Measurements from ENCODE around the gene LRRC49. TPM values are rescaled to one million over a fixed set of nuclear protein-coding genes. Genes with fewer than 3 reads are reported as not detected.

Gene LRRC49
- total and polyA plus RNA-seq, 7 donors: 0.44 to 4.4 (median 1.7) TPM

GRCh38 chr15:71078506-71079207 is 186.0 kb downstream of the LRRC49 start:
- WGBS, 3 donors: 56 to 67% (median 59%) methylated on average over 6 of the region's 6 CpGs
- H3K4me1 ChIP-seq: no peaks in the 10 kb centered on the region
- no peaks in the 10 kb centered on the region for H3K27me3 ChIP-seq (ENCODE audit: insufficient read depth in 3 of 3, low read length in 2 of 3)
- H3K4me3 ChIP-seq: no peak overlapping the region
- DNase-seq (no peak), ATAC-seq (no peak)
- no peaks in the 10 kb centered on the region for H3K36me3 ChIP-seq (ENCODE audit: insufficient read depth in 1 of 2, low read depth in 1 of 2)
- intact Hi-C loops (cut with DNase I): no loop called here
- no peak overlapping the region for H3K27ac ChIP-seq
- no peak for TF ChIP-seq CTCF (IDR thresholded peaks at IDR 0.05)
- no peaks in the 10 kb centered on the region for H3K9me3 ChIP-seq

GRCh38 chr15:71079208-71080044 is 186.8 kb downstream of the LRRC49 start:
- Histone ChIP-seq H3K9me3 (no peaks in the 10 kb centered on the region), H3K4me1 (no peaks in the 10 kb centered on the region), H3K27ac (no peak overlapping the region), H3K4me3 (no peak overlapping the region), H3K36me3 (ENCODE audit: insufficient read depth in 1 of 2, low read depth in 1 of 2) (no peaks in the 10 kb centered on the region), H3K27me3 (ENCODE audit: insufficient read depth in 3 of 3, low read length in 2 of 3) (no peaks in the 10 kb centered on the region)
- no peak for ATAC-seq
- DNase-seq: no peak
- WGBS, 3 donors: 38 to 40% (median 39%) methylated on average over 6 of the region's 6 CpGs
- no peak for TF ChIP-seq CTCF (IDR thresholded peaks at IDR 0.05)
- intact Hi-C loops (cut with DNase I): no loop called here

GRCh38 chr15:71080166-71080565 is 187.5 kb downstream of the LRRC49 start:
- TF ChIP-seq CTCF (IDR thresholded peaks at IDR 0.05): no peak
- intact Hi-C loops (cut with DNase I): no loop called here
- WGBS, 3 donors: 85 to 88% (median 87%) methylated on average over 7 of the region's 7 CpGs
- Histone ChIP-seq H3K36me3 (ENCODE audit: insufficient read depth in 1 of 2, low read depth in 1 of 2) (no peaks in the 10 kb centered on the region), H3K4me3 (no peak overlapping the region), H3K27me3 (ENCODE audit: insufficient read depth in 3 of 3, low read length in 2 of 3) (peaks cover 0 to 4% (median 0%) of the 10 kb centered on the region in 3 donors), H3K9me3 (no peaks in the 10 kb centered on the region), H3K27ac (no peak overlapping the region), H3K4me1 (no peaks in the 10 kb centered on the region)
- DNase-seq (no peak), ATAC-seq (no peak)

GRCh38 chr15:71080705-71081104 is 188.1 kb downstream of the LRRC49 start:
- no peak overlapping the region for H3K27ac ChIP-seq
- H3K27me3 ChIP-seq (ENCODE audit: insufficient read depth in 3 of 3, low read length in 2 of 3): peaks cover 0 to 4% (median 0%) of the 10 kb centered on the region in 3 donors
- no peaks in the 10 kb centered on the region for H3K4me1 ChIP-seq
- no peaks in the 10 kb centered on the region for H3K9me3 ChIP-seq
- DNase-seq: no peak
- no peak for ATAC-seq
- H3K36me3 ChIP-seq (ENCODE audit: insufficient read depth in 1 of 2, low read depth in 1 of 2): no peaks in the 10 kb centered on the region
- intact Hi-C loops (cut with DNase I): no loop called here
- no peak overlapping the region for H3K4me3 ChIP-seq
- no peak for TF ChIP-seq CTCF (IDR thresholded peaks at IDR 0.05)
- WGBS, 3 donors: 71 to 92% (median 87%) methylated on average over 1 of the region's 1 CpG

Measured in psoas muscle (tissue), 8 donors.